Dendritic cell treated with granulocyte-macrophage colony-stimulating factor and Interleukin-4, amounts not matched to agents 40 ng/mL and 50 ng/mL, for 4 days (primary cell): ENCODE results near the gene CAPN10.

Source experiments
- H3K27ac Mint-ChIP-seq: one replicate; pipeline ENCODE4 v1.8.0; 2022; ENCODE audit warnings: mild to moderate bottlenecking, mixed read lengths
- H3K27me3 Mint-ChIP-seq: one replicate; pipeline ENCODE4 v1.8.0; 2022; ENCODE audit warnings: mild to moderate bottlenecking, mixed read lengths
- H3K36me3 Mint-ChIP-seq: one replicate; pipeline ENCODE4 v1.8.0; 2022; ENCODE audit warnings: low read depth, mixed read lengths
- H3K4me1 Mint-ChIP-seq: one replicate; pipeline ENCODE4 v1.8.0; 2022; ENCODE audit warnings: low read depth, mixed read lengths
- H3K4me3 Mint-ChIP-seq: one replicate; pipeline ENCODE4 v1.8.0; 2022; ENCODE audit warnings: mild to moderate bottlenecking, moderate library complexity, mixed read lengths
- H3K9me3 Mint-ChIP-seq: one replicate; pipeline ENCODE4 v1.8.0; 2022; ENCODE audit warnings: mixed read lengths
- intact Hi-C: fragments of 100-400 bp; cut with micrococcal nuclease; formaldehyde crosslinking; loops from one replicate; pipeline ENCODE4 v1.15.0; 2022

The CAPN10 gene

DNA sequence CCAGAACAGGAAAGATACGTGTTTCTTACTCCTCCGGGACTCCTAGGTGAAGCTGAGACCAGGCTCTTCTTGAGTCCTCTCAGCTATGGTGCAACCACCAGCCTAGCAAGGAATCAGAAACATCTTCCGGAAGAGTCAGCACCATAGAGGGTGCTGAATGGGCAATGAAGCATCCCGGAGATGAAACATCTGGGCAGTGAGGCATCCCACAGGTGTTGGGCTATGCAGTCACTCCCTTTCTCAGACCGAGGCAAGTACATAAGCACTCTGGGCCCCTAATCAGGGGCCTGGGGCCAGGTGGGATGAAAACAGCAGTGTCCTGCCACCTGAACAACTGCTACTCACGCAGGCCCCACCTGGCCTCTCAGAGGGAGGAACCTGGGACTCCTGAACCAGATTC is 1.4 kb upstream of the CAPN10 start:
- Mint-ChIP-seq H3K27me3 (no peaks in the 10 kb centered on the region), H3K9me3 (no peaks in the 10 kb centered on the region), H3K36me3 (peaks cover 54% of the 10 kb centered on the region), H3K27ac (peak overlapping the region; percentile 97), H3K4me1 (peaks cover 73% of the 10 kb centered on the region), H3K4me3 (peak overlapping the region; percentile 92)
- intact Hi-C loops = loop anchor here (2.0 to 5.0 kb wide), 2 partner anchors 18 to 73 kb away; no protein-coding TSS in a partner anchor

DNA sequence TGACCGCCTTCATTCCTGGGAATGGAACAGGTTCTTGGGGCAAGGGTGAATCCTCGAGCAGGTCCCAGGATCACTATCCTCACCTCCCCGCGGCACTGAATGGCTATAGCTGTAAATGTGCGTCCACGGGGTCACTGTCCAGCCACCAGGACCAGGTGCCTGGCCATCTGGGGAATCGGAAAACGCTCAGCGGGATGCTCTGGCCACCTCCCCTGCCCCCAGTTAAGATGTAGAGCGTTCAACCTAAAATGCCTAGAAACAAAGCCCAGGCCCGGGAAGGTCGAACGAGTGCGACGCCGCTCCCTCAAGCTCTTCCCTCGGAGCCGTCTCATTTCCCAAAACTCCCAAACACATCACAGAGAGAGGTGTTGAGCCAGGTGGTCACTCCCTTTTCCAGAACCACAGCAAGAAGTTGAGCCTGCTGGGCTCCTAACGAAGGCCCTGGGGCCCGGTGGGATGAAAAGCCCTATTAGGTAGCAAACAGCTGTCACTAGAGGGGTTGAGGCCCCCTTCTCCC is 795 bp upstream of the CAPN10 start:
- H3K4me1 Mint-ChIP-seq = peaks cover 67% of the 10 kb centered on the region
- no peaks in the 10 kb centered on the region for H3K9me3 Mint-ChIP-seq
- no peaks in the 10 kb centered on the region for H3K27me3 Mint-ChIP-seq
- H3K27ac Mint-ChIP-seq = peak overlapping the region; percentile 97
- peaks cover 54% of the 10 kb centered on the region for H3K36me3 Mint-ChIP-seq
- intact Hi-C loops = loop anchor here (2.0 to 5.0 kb wide), 4 partner anchors 19 to 73 kb away; partner anchors contain the start of gene DUSP28
- H3K4me3 Mint-ChIP-seq = peak overlapping the region; percentile 92

DNA sequence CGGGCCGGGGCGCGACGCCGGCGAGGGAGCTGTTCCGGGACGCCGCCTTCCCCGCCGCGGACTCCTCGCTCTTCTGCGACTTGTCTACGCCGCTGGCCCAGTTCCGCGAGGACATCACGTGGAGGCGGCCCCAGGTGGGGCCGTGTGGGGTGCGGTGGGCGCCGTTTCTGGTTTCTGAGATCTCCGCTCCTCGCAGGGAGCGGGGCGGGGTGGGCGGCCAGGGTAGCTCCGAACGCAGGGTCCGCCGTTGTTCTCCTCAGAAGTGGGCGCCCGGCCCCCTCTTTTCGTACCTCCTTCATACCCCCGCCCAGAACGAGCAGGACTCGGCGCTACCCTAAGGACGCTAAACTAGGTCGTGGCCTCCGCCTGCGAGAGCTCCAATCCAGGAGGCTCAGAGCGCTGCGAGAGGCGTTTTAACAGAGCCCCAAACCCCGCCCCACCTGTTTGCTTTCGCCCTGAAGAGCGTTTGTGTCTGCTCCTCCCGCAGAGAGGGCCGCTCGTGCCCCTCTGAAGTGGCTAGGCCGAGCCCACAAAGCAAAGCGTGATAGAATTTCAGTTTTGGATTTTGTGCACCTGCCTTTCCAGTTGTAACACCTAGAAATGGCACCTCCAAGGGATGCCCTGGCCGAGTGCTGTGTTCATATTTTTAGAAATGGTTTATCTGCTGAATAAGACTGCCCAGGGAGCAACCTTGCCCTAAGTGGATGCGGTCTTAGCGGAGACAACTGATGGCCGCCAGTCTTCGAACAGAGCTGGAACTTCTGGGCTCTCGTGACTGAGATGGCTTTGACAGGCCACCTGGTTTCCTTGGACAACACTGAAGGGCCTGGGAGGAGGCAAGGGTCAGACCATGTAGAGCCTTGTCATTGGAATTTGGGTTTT is 626 bp downstream of the CAPN10 start:
- Mint-ChIP-seq H3K4me3 (peak overlapping the region; percentile 92), H3K4me1 (peaks cover 57% of the 10 kb centered on the region), H3K9me3 (no peaks in the 10 kb centered on the region), H3K36me3 (peaks cover 55% of the 10 kb centered on the region), H3K27ac (peak overlapping the region; percentile 97), H3K27me3 (no peaks in the 10 kb centered on the region)
- intact Hi-C loops = loop anchor here (2.0 to 5.0 kb wide), 3 partner anchors 26 to 75 kb away; partner anchors contain the start of gene DUSP28

DNA sequence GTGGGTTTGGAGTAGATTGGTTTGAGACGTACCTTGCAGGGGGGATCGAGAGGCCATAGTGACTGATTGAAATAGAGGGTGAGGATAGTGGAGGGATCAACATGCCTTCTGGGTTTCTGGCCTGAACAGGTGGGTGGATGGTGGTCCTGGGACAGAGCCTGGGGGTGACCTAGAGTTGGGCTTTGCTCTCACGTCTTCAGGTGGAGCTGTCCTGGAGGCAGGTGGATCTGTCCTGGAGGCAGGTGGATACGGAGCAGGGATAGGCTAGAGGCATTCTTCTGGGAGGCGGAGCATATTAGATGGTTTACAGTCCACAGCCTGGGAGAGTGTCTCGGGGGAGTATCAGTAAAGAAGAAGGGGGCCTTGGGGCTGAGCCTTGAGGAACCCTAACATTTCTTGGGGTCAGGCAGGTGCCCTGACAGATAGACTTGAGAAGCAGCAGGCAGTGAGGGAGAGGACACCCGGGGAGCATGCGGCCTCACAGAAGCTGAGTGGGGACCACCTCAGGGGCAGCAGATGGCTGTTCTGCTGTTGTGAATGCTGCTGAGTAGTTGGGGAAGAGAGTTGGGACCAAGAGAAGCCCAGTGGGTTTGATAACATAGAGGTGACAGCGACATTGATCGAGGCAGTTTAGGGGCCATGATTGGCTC is 1.6 kb downstream of the CAPN10 start:
- Mint-ChIP-seq H3K27ac (peak overlapping the region; percentile 97), H3K4me3 (peak overlapping the region; percentile 92), H3K27me3 (no peaks in the 10 kb centered on the region), H3K36me3 (peaks cover 61% of the 10 kb centered on the region), H3K9me3 (no peaks in the 10 kb centered on the region), H3K4me1 (peaks cover 48% of the 10 kb centered on the region)
- intact Hi-C loops = loop anchor here (5.0 kb wide), 1 partner anchor 76 kb away; no protein-coding TSS in a partner anchor

DNA sequence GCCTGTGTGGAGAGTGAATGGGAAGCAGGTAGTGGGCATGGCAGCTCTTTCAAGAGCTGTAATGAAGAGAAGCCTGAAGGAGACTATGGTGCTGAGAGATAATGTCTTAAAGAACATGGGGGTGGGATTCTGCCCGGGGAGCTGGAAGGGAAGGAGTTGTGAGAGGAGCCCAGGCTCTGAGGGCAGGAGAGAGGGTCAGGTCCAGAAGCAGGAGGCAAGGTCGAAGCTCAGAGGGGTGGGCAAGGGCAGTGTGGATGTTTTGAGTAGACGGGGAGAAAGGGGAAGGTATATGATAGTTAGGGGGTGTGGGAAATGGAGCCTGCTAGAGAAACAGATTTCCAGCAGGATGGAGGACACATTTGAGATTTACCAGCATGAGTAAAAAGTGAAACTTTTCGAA is 2.1 kb downstream of the CAPN10 start:
- H3K27me3 Mint-ChIP-seq = no peaks in the 10 kb centered on the region
- H3K4me3 Mint-ChIP-seq = no peak overlapping the region
- no peaks in the 10 kb centered on the region for H3K9me3 Mint-ChIP-seq
- intact Hi-C loops = loop anchor here (5.0 kb wide), 1 partner anchor 76 kb away; no protein-coding TSS in a partner anchor
- H3K27ac Mint-ChIP-seq = peak overlapping the region; percentile 97
- peaks cover 63% of the 10 kb centered on the region for H3K36me3 Mint-ChIP-seq
- H3K4me1 Mint-ChIP-seq = peaks cover 43% of the 10 kb centered on the region

DNA sequence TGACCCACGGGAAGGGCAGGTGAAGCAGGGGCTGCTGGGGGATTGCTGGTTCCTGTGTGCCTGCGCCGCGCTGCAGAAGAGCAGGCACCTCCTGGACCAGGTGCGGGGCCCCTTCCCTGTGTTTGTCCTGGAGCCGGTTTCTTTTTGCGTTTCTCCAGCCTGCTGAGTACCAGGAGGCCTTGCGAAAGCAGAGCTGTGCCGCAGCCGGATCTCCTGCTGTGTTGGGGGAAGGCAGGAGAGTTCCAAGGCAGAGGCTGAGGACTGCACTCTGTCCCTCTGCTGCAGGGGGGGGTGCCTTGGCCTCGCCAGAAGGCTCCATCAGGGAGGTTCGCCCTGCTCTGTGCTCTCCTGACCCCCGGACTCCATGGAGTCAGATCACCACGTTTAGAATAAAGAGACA is 2.8 kb downstream of the CAPN10 start:
- Mint-ChIP-seq H3K36me3 (peaks cover 68% of the 10 kb centered on the region), H3K4me3 (no peak overlapping the region), H3K4me1 (peaks cover 37% of the 10 kb centered on the region), H3K27me3 (no peaks in the 10 kb centered on the region), H3K27ac (peak overlapping the region; percentile 97), H3K9me3 (no peaks in the 10 kb centered on the region)
- intact Hi-C loops = loop anchor here (5.0 kb wide), 1 partner anchor 77 kb away; no protein-coding TSS in a partner anchor

DNA sequence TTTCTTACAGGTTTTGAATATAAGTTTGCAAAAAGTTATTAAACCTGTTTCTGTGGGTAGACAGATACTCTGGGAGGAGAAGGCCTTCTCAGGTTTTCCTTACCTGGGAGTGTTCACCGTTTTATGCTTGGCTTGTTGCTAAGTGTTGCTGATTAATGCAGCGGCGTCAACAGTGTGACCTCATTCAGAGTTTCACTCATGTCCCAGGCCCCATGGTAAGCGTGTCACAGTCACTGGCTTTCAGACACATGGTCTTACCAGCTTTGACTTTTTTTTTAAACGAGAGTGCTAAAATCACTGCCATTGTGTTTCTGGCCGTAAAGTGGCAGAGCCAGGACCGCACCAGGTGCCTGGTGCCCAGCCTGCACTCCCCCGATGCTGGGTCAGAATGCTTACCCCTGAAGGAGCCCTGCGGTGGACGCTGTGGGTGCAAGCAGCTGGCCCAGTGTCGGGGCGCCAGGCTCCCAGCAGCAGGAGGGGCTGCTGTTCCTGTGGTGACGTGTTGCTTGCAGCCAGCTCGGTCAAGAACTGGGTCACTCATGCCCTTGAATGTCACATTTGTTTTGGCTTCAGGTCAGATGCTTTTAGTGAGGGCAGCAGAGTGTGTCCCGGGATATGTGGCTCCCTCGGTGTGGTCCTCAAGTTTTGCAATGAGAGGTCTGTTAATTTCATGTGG is 3.5 kb downstream of the CAPN10 start:
- Mint-ChIP-seq H3K9me3 (no peaks in the 10 kb centered on the region), H3K36me3 (peaks cover 68% of the 10 kb centered on the region), H3K27me3 (no peaks in the 10 kb centered on the region), H3K27ac (no peak overlapping the region), H3K4me3 (no peak overlapping the region), H3K4me1 (peaks cover 32% of the 10 kb centered on the region)
- intact Hi-C loops = loop anchor here (5.0 to 10.0 kb wide), 2 partner anchors 78 to 115 kb away; no protein-coding TSS in a partner anchor

DNA sequence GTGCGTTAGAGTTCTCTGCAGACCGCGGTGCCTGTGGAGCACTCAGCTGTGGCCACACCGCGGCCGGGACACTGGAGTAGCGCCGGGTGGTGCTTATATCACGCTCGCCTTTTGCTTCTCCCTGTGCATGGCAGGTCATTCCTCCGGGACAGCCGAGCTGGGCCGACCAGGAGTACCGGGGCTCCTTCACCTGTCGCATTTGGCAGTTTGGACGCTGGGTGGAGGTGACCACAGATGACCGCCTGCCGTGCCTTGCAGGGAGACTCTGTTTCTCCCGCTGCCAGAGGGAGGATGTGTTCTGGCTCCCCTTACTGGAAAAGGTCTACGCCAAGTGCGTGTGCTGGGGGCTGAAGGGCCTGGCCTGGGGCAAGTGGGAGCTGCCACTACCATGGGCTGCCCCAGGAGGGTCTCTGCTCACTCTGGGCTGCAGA is 4.2 kb downstream of the CAPN10 start:
- peaks cover 74% of the 10 kb centered on the region for H3K36me3 Mint-ChIP-seq
- H3K4me3 Mint-ChIP-seq = no peak overlapping the region
- H3K4me1 Mint-ChIP-seq = peaks cover 35% of the 10 kb centered on the region
- no peaks in the 10 kb centered on the region for H3K9me3 Mint-ChIP-seq
- intact Hi-C loops = loop anchor here (10.0 kb wide), 1 partner anchor 114 kb away; no protein-coding TSS in a partner anchor
- no peak overlapping the region for H3K27ac Mint-ChIP-seq
- H3K27me3 Mint-ChIP-seq = no peaks in the 10 kb centered on the region

DNA sequence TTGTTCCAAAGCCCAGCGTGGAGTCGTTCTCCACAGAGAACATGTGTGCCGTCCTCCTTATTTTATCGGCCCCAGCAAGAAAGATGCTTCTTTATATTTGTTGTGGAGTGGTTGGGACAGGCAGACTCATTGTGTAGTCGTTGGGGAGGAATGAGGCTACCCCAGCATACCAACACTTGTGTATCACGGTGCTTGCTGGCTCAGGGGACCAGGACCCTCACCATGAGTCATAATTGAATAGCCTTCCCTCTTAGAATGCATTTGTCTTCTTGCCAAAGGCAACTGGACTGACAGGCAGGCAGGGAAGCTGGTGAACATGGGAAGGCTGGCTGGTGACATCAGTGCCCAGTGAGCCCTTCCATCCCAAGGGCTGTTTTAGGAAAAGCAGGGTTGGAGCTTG is 4.7 kb downstream of the CAPN10 start:
- no peak overlapping the region for H3K4me3 Mint-ChIP-seq
- H3K27ac Mint-ChIP-seq = no peak overlapping the region
- H3K9me3 Mint-ChIP-seq = no peaks in the 10 kb centered on the region
- peaks cover 74% of the 10 kb centered on the region for H3K36me3 Mint-ChIP-seq
- peaks cover 38% of the 10 kb centered on the region for H3K4me1 Mint-ChIP-seq
- H3K27me3 Mint-ChIP-seq = no peaks in the 10 kb centered on the region
- intact Hi-C loops = loop anchor here (10.0 kb wide), 1 partner anchor 114 kb away; no protein-coding TSS in a partner anchor

DNA sequence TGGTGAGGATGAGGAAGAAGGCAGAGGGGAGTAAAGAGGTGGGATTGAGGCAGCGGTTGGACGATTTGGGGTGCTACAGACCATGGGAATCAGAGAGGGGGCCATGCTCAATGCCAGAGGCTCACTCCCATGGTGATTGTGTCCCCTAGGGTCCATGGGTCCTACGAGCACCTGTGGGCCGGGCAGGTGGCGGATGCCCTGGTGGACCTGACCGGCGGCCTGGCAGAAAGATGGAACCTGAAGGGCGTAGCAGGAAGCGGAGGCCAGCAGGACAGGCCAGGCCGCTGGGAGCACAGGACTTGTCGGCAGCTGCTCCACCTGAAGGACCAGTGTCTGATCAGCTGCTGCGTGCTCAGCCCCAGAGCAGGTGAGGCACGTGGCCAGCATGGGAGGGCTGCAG is 5.2 kb downstream of the CAPN10 start:
- intact Hi-C loops = loop anchor here (10.0 kb wide), 1 partner anchor 113 kb away; no protein-coding TSS in a partner anchor
- Mint-ChIP-seq H3K27ac (no peak overlapping the region), H3K36me3 (peaks cover 80% of the 10 kb centered on the region), H3K27me3 (no peaks in the 10 kb centered on the region), H3K9me3 (no peaks in the 10 kb centered on the region), H3K4me1 (peaks cover 38% of the 10 kb centered on the region), H3K4me3 (no peak overlapping the region)

DNA sequence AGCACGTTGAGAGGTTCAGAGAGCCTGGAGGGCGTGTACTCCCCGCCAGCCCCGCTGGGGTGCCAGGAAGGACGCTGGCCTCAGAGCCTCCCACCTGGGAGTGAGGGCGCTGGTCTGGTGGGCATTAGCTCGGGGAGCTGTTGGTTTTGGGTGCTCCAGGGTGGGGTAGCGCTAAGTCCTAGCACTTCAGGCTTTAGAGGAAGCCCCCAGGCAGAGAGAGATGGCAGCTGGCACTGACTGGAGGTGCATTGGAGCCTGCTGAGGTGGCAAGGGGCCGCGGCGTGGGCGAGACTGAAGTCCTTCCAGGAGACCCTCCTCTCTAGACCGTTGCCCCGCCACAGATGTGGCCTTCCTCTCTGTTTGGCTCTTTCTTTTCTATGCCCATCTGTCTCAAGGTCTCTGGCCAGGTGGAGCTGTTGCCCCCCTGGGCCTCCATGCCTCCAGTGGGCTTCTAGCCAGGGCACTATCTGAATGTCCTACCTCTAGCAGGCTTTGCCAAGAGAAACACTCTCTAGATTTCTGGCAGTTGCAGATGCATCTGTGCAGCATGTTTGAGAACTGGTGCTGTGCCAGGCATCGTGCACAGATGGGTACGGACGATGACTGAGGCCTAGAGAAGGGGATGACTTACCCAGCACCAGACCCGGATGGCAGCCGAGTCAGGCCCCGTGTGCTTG is 6.6 kb downstream of the CAPN10 start:
- Mint-ChIP-seq H3K9me3 (no peaks in the 10 kb centered on the region), H3K27me3 (no peaks in the 10 kb centered on the region), H3K27ac (no peak overlapping the region), H3K4me3 (no peak overlapping the region), H3K4me1 (peaks cover 27% of the 10 kb centered on the region), H3K36me3 (peaks cover 94% of the 10 kb centered on the region)
- intact Hi-C loops = loop anchor here (10.0 kb wide), 1 partner anchor 112 kb away; no protein-coding TSS in a partner anchor

DNA sequence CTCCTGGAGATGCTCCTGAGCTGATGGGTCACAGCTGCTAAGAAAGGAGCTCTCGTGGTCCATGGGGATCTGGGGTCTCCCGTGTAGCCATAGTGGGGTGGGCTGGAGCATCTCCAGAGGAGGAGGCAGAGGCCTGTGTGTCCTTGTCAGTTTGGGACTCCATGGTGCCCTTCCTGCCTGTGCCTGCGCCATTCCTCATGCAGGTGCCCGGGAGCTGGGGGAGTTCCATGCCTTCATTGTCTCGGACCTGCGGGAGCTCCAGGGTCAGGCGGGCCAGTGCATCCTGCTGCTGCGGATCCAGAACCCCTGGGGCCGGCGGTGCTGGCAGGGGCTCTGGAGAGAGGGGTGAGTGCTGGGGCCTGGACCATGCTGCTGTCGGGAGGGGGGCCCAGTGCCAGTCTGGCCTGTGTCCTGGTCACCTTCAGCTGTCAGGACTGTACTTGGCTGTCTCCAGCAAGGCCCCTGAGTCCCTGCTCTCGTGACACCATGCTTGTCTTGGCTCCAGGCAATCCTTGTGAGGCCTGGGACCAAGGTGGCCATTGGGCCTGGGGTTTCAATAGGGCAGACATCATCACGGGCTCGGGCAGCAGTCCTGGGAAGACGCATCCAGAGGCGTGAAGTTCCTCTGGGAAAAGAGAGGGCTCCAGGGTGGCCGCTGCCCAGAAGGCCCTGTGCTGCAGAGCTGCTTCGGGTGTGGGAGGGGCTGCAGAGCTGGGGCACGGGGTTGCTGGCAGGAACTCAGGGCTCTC is 7.3 kb downstream of the CAPN10 start:
- Mint-ChIP-seq H3K4me3 (no peak overlapping the region), H3K4me1 (peaks cover 20% of the 10 kb centered on the region)
- intact Hi-C loops = loop anchor here (10.0 kb wide), 1 partner anchor 111 kb away; no protein-coding TSS in a partner anchor

More for the DNA sequence above, 7.3 kb downstream of the CAPN10 start:
- Mint-ChIP-seq H3K27ac (peak overlapping the region; percentile 34), H3K27me3 (no peaks in the 10 kb centered on the region), H3K9me3 (no peaks in the 10 kb centered on the region), H3K36me3 (peaks cover 100% of the 10 kb centered on the region)
